Aorta (tissue), 5 donors: ENCODE data around the gene SDCBP2. TPM values are rescaled to one million over a fixed set of nuclear protein-coding genes. Genes with fewer than 3 reads are reported as not detected.
"Not testable (repeated sequence)": the region's sequence is repeated elsewhere in the genome, so short reads cannot be mapped to it uniquely, and the experiment has no call there.

ENCODE experiments used
- ATAC-seq: fragments of 200-7000 bp; cut with Tn5 transposase; one replicate; pipeline ENCODE4 v1.9.1; 2022; ENCODE audit warnings: moderate library complexity; ENCODE audit not compliant: low FRiP score
- DNase-seq, 2 donors: peaks; one replicate each; pipeline ENCODE4 v3.0.0-alpha.2; 2020
- H3K27ac ChIP-seq, 2 donors: one replicate each; pipeline ENCODE4 v1.5.1; 2013; ENCODE audit warnings: low read length in 2 of 2, mild to moderate bottlenecking in 2 of 2, moderate library complexity in 2 of 2, control low read depth in 1 of 2, inconsistent platforms in 1 of 2, low read depth in 1 of 2
- H3K27me3 ChIP-seq, 2 donors: one replicate each; pipeline ENCODE4 v1.6.1; 2013; ENCODE audit warnings: control low read depth in 1 of 2, low read length in 1 of 2, mild to moderate bottlenecking in 1 of 2, moderate library complexity in 1 of 2; ENCODE audit not compliant: insufficient read depth in 2 of 2, control insufficient read depth in 1 of 2
- H3K36me3 ChIP-seq, 2 donors: one replicate each; pipeline ENCODE4 v1.6.1; 2013; ENCODE audit warnings: control low read depth in 1 of 2, low read length in 1 of 2, mild to moderate bottlenecking in 1 of 2; ENCODE audit not compliant: insufficient read depth in 2 of 2, control insufficient read depth in 1 of 2
- H3K4me1 ChIP-seq, 2 donors: one replicate each; pipeline ENCODE4 v1.6.1; 2013; ENCODE audit warnings: low read length in 2 of 2, control low read depth in 1 of 2, mild to moderate bottlenecking in 1 of 2, moderate library complexity in 1 of 2; ENCODE audit not compliant: insufficient read depth in 2 of 2, control insufficient read depth in 1 of 2
- H3K4me3 ChIP-seq, 2 donors: one replicate each; pipeline ENCODE4 v1.5.1; 2013; ENCODE audit warnings: low read length in 2 of 2, control low read depth in 1 of 2, mild to moderate bottlenecking in 1 of 2
- H3K9me3 ChIP-seq: one replicate; pipeline ENCODE4 v1.6.1; 2013; ENCODE audit warnings: mild to moderate bottlenecking, low read length; ENCODE audit not compliant: control insufficient read depth
- WGBS, 2 donors: extraction: QIAGEN DNeasy Blood & Tissue Kit; methylation state at CpG; one replicate each; pipeline ENCODE4 v1.1.7; 2013; 5-methylcytosine and 5-hydroxymethylcytosine counted together
- intact Hi-C, 2 donors: fragments of 100-400 bp; cut with DNase I; formaldehyde crosslinking; loops; one replicate each; pipeline versions ENCODE4 v1.14.2 to v1.15.0; 2022
- polyA plus RNA-seq, 2 donors: library from polyadenylated mRNA; stranded (reverse); fragments of 200-250 nt; gene quantifications; one replicate each; pipeline ENCODE4 v1.2.3, GENCODE V29; 2013
- total RNA-seq, 2 donors: library from RNA; stranded (reverse); fragmentation: NEBNext Ultra II Directional; extraction: Animal tissue kit (Norgen Biotek cat#: 25700); gene quantifications; one replicate each; pipeline ENCODE4 v1.2.1, GENCODE V29; 2021
- donor health status: healthy with polysubstance abuse.
- donor health status: Bipolar disorder and iron deficiency.
- donor health status: DM: no; HTN: no; CAD: no.
- donor health status: DM: no; HTN: no; CAD: no.
- donor health status: DM: yes; HTN: yes; CAD: no.

The SDCBP2 gene
- total and polyA plus RNA-seq, 4 donors: 4.0 to 63.4 (median 6.1) TPM

- H3K27me3 ChIP-seq: no peaks in the 10 kb centered on the region
- no peaks in the 10 kb centered on the region for H3K4me1 ChIP-seq
- no peak overlapping the region for H3K4me3 ChIP-seq
- no peak overlapping the region for H3K27ac ChIP-seq
- DNase-seq: no peak
- intact Hi-C loops: no loop called here
- no peaks in the 10 kb centered on the region for H3K36me3 ChIP-seq
- ATAC-seq: no peak
- 88 to 96% methylated on average over 4 of the region's 4 CpGs for WGBS, 2 donors
- no peaks in the 10 kb centered on the region for H3K9me3 ChIP-seq
Observed at GRCh38 chr20:1345030-1345755, 16.3 kb upstream of the SDCBP2 start.

- intact Hi-C loops, H3K27ac ChIP-seq, DNase-seq, H3K4me1 ChIP-seq, H3K4me3 ChIP-seq, H3K27me3 ChIP-seq, ATAC-seq, H3K9me3 ChIP-seq, H3K36me3 ChIP-seq: not testable (repeated sequence)
- 87 to 88% methylated on average over 8 of the region's 8 CpGs for WGBS, 2 donors
Observed at GRCh38 chr20:1343446-1344124, 14.6 kb upstream of the SDCBP2 start.

- no peaks in the 10 kb centered on the region for H3K4me1 ChIP-seq
- ATAC-seq: no peak
Observed at GRCh38 chr20:1341561-1342265, 12.8 kb upstream of the SDCBP2 start.

GRCh38 chr20:1338801-1339200 lies 9.9 kb upstream of the SDCBP2 start:
- no peak overlapping the region for H3K4me3 ChIP-seq
- DNase-seq (no peak), ATAC-seq (no peak)
- H3K27ac ChIP-seq: no peak overlapping the region
- H3K36me3 ChIP-seq: no peaks in the 10 kb centered on the region
- 70 to 78% methylated on average over 4 of the region's 4 CpGs for WGBS, 2 donors
- H3K9me3 ChIP-seq: no peaks in the 10 kb centered on the region
- H3K27me3 ChIP-seq: no peaks in the 10 kb centered on the region
- no peaks in the 10 kb centered on the region for H3K4me1 ChIP-seq
- intact Hi-C loops: no loop called here

More at GRCh38 chr20:1341561-1342265, 12.8 kb upstream of the SDCBP2 start:
- WGBS, 2 donors: 60 to 66% methylated on average over 5 of the region's 5 CpGs
- intact Hi-C loops: no loop called here
- no peak for DNase-seq
- Histone ChIP-seq H3K4me3 (no peak overlapping the region), H3K9me3 (no peaks in the 10 kb centered on the region), H3K27ac (no peak overlapping the region), H3K27me3 (no peaks in the 10 kb centered on the region), H3K36me3 (no peaks in the 10 kb centered on the region)

GRCh38 chr20:1338096-1338495 lies 9.2 kb upstream of the SDCBP2 start:
- no peaks in the 10 kb centered on the region for H3K9me3 ChIP-seq
- intact Hi-C loops: no loop called here
- WGBS, 2 donors: 92 to 95% methylated on average over 5 of the region's 5 CpGs
- no peak overlapping the region for H3K4me3 ChIP-seq
- DNase-seq: peak in 1 of 2 donors; percentile 55
- H3K36me3 ChIP-seq: no peaks in the 10 kb centered on the region
- ATAC-seq: no peak
- H3K4me1 ChIP-seq: no peaks in the 10 kb centered on the region
- H3K27ac ChIP-seq: no peak overlapping the region
- no peaks in the 10 kb centered on the region for H3K27me3 ChIP-seq

GRCh38 chr20:1337441-1337840 lies 8.5 kb upstream of the SDCBP2 start:
- no peaks in the 10 kb centered on the region for H3K36me3 ChIP-seq
- ATAC-seq (no peak), DNase-seq (no peak)
- H3K4me3 ChIP-seq: no peak overlapping the region
- 52 to 56% methylated on average over 5 of the region's 5 CpGs for WGBS, 2 donors
- H3K27me3 ChIP-seq: no peaks in the 10 kb centered on the region
- no peak overlapping the region for H3K27ac ChIP-seq
- no peaks in the 10 kb centered on the region for H3K4me1 ChIP-seq
- intact Hi-C loops: no loop called here
- no peaks in the 10 kb centered on the region for H3K9me3 ChIP-seq

GRCh38 chr20:1336699-1337367 lies 7.9 kb upstream of the SDCBP2 start:
- Histone ChIP-seq H3K9me3 (no peaks in the 10 kb centered on the region), H3K4me3 (no peak overlapping the region), H3K36me3 (no peaks in the 10 kb centered on the region), H3K4me1 (no peaks in the 10 kb centered on the region), H3K27ac (no peak overlapping the region), H3K27me3 (no peaks in the 10 kb centered on the region)
- intact Hi-C loops: no loop called here
- ATAC-seq: peak; percentile 83
- peak; percentile 67 to 86 for DNase-seq
- 16% methylated on average over 14 of the region's 14 CpGs for WGBS, 2 donors

GRCh38 chr20:1335961-1336698 lies 7.2 kb upstream of the SDCBP2 start:
- Histone ChIP-seq H3K27me3 (no peaks in the 10 kb centered on the region), H3K4me1 (no peaks in the 10 kb centered on the region), H3K9me3 (no peaks in the 10 kb centered on the region), H3K36me3 (no peaks in the 10 kb centered on the region), H3K27ac (no peak overlapping the region), H3K4me3 (no peak overlapping the region)
- intact Hi-C loops: no loop called here
- ATAC-seq (no peak), DNase-seq (no peak)
- WGBS, 2 donors: 67 to 77% methylated on average over 6 of the region's 6 CpGs
